GM18507 (cell line): ENCODE data around the gene CYB561A3.

Source experiments
- DNase-seq: peaks from one replicate; pipeline ENCODE4 v3.0.0; 2011; ENCODE audit warnings: low read depth; ENCODE audit not compliant: insufficient read length; ENCODE audit errors: extremely low spot score
- FAIRE-seq: peaks from 2 replicates; lab custom pipeline; 2011; peaks lifted over from hg19 to GRCh38; lab: Jason Lieb, UNC

CYB561A3 gene

GRCh38 chr11:61332281-61332796, 29.3 kb downstream of the CYB561A3 start:
- no peak for DNase-seq
- FAIRE-seq, result no peak

- FAIRE-seq (no peak), DNase-seq (no peak)
These were observed 30.0 kb downstream of the CYB561A3 start for GRCh38 chr11:61331651-61332050.

GRCh38 chr11:61329871-61330270, 31.8 kb downstream of the CYB561A3 start:
- FAIRE-seq (no peak), DNase-seq (no peak)

- DNase-seq (no peak), FAIRE-seq (no peak)
These were observed 33.3 kb downstream of the CYB561A3 start for GRCh38 chr11:61328351-61328750.

- no peak for FAIRE-seq
- DNase-seq, result no peak
These were observed 34.0 kb downstream of the CYB561A3 start for GRCh38 chr11:61327669-61328071.

GRCh38 chr11:61325649-61326414, 35.9 kb downstream of the CYB561A3 start:
- DNase-seq (no peak), FAIRE-seq (no peak)

- no peak for FAIRE-seq
- no peak for DNase-seq
These were observed 46.4 kb downstream of the CYB561A3 start for GRCh38 chr11:61315260-61315659.

- FAIRE-seq, result no peak
- DNase-seq, result no peak
These were observed 50.9 kb downstream of the CYB561A3 start for GRCh38 chr11:61310749-61311148.

GRCh38 chr11:61309739-61310138, 51.9 kb downstream of the CYB561A3 start:
- DNase-seq (no peak), FAIRE-seq (no peak)

- no peak for DNase-seq
- FAIRE-seq, result no peak
These were observed 52.5 kb downstream of the CYB561A3 start for GRCh38 chr11:61309141-61309540.

- no peak for FAIRE-seq
These were observed 54.3 kb downstream of the CYB561A3 start for GRCh38 chr11:61307354-61307753.

GRCh38 chr11:61306221-61306620, 55.5 kb downstream of the CYB561A3 start:
- DNase-seq (no peak), FAIRE-seq (no peak)

More at GRCh38 chr11:61307354-61307753, 54.3 kb downstream of the CYB561A3 start:
- no peak for DNase-seq

GRCh38 chr11:61305417-61305816, 56.3 kb downstream of the CYB561A3 start:
- DNase-seq (no peak), FAIRE-seq (no peak)

GRCh38 chr11:61303725-61304124, 58.0 kb downstream of the CYB561A3 start:
- DNase-seq (no peak), FAIRE-seq (no peak)

GRCh38 chr11:61302550-61302949, 59.1 kb downstream of the CYB561A3 start:
- DNase-seq (no peak), FAIRE-seq (no peak)
